Tibial nerve (tissue), 4 donors: ENCODE measurements around the gene NELFA.

Experiments
- CTCF ChIP-seq, 5 experiments: fragments of 200-600 bp in 3 of 5; fragments of 450-650 bp in 2 of 5; sonication (generic) in 3 of 5; IDR thresholded peaks; one replicate each; pipeline ENCODE4 v1.5.1; 2016 to 2019; ENCODE audit warnings: antibody characterized with exemption in 5 of 5, mild to moderate bottlenecking in 3 of 5, moderate library complexity in 2 of 5
- EP300 ChIP-seq, 2 donors: sonication (generic); formaldehyde crosslinking; IDR thresholded peaks; one replicate each; pipeline ENCODE4 v1.6.1; 2017; ENCODE audit warnings: antibody characterized with exemption in 2 of 2, mild to moderate bottlenecking in 1 of 2
- POLR2A ChIP-seq, 2 donors: fragments of 450-650 bp; IDR thresholded peaks; one replicate each; pipeline ENCODE4 v1.6.1; 2017; ENCODE audit warnings: antibody characterized with exemption in 2 of 2, mild to moderate bottlenecking in 2 of 2, moderate library complexity in 2 of 2

GRCh38 chr4:1950369-1950768 is 58.4 kb downstream of the NELFA start:
- no peak for TF ChIP-seq CTCF (IDR thresholded peaks at IDR 0.05)
- TF ChIP-seq POLR2A (IDR thresholded peaks at IDR 0.05), result no peak
- no peak for TF ChIP-seq EP300 (IDR thresholded peaks at IDR 0.05)
